ENCODE measurements around the gene IL31RA. TPM values are rescaled to one million over a fixed set of nuclear protein-coding genes. Genes with fewer than 3 reads are reported as not detected.

The IL31RA gene
- total and polyA plus RNA-seq, 2 of the 13 experiments (the other 11 are each of a cell fraction or from before 2014, with no cell fraction given), result not detected

DNA sequence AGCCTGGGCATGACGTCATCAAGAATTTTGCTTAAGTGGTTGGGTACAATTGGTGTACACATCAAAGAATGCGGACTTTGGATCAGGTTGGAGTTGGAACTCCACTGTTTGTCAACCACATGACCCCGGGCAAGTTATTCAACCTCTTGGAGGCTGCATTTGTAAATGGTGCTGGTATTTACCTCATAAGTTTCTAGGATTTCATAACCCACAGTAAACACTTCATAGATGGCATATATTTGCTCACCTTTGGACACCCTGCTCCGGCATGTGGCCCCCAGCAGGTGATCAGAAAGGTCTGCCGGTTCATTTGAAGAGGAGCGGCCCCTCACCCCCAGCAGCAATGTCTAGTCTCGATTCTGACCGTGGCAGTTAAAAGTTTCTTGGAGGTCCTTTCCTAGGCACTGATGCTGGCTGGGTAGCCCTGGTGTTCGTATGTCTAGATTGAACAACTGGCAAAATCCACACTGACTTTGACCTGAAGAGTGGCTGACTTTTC lies 83.0 kb downstream of the IL31RA start (continued):
- TF ChIP-seq ZNF33B (CRISPR knock-in tag; IDR thresholded peaks at IDR 0.05) (no peak; the same call in 1 of the 2 replicates), KDM2A (CRISPR knock-in tag; IDR thresholded peaks at IDR 0.05; ENCODE audit: borderline replicate concordance, low read depth) (peak; percentile 69; the same call in 1 of the 2 replicates), ZNF18 (CRISPR knock-in tag; IDR thresholded peaks at IDR 0.05; ENCODE audit: insufficient replicate concordance) (peak; percentile 57), HNF1B (CRISPR knock-in tag; IDR thresholded peaks at IDR 0.05) (peak; percentile 95), ZNF644 (CRISPR knock-in tag; IDR thresholded peaks at IDR 0.05; ENCODE audit: low read depth) (peak; percentile 97), SOX5 (CRISPR knock-in tag; IDR thresholded peaks at IDR 0.05; ENCODE audit: borderline replicate concordance) (peak; percentile 94), ZNF224 (CRISPR knock-in tag; IDR thresholded peaks at IDR 0.05) (no peak), ARNT2 (CRISPR knock-in tag; IDR thresholded peaks at IDR 0.05; ENCODE audit: low read depth) (peak; percentile 85; the same call in 1 of the 2 replicates), ZNF556 (CRISPR knock-in tag; IDR thresholded peaks at IDR 0.05; ENCODE audit: borderline replicate concordance) (peak; percentile 84; the same call in 1 of the 2 replicates), FOXA3 (CRISPR knock-in tag; IDR thresholded peaks at IDR 0.05) (peak; percentile 99), ZNF138 (CRISPR knock-in tag; IDR thresholded peaks at IDR 0.05; ENCODE audit: low read depth) (no peak), ZBTB20 (CRISPR knock-in tag; IDR thresholded peaks at IDR 0.05; ENCODE audit: borderline replicate concordance, low read depth) (peak; percentile 96), ZMAT3 (CRISPR knock-in tag; conservative IDR thresholded peaks at IDR 0.05) (peak; percentile 75; the same call in 1 of the 2 replicates), ZNF547 (CRISPR knock-in tag; IDR thresholded peaks at IDR 0.05) (peak; percentile 76), ZNF460 (CRISPR knock-in tag; IDR thresholded peaks at IDR 0.05; ENCODE audit: borderline replicate concordance) (no peak; the same call in 1 of the 2 replicates), ETV6 (CRISPR knock-in tag; conservative IDR thresholded peaks at IDR 0.05) (peak; percentile 51; the same call in 1 of the 2 replicates), SMARCC2 (IDR thresholded peaks at IDR 0.05) (peak; percentile 89), SMAD3 (CRISPR knock-in tag; IDR thresholded peaks at IDR 0.05) (peak; percentile 99), HDAC2 (CRISPR knock-in tag; IDR thresholded peaks at IDR 0.05) (peak; percentile 99), ZFP91 (CRISPR knock-in tag; IDR thresholded peaks at IDR 0.05; ENCODE audit: borderline replicate concordance) (peak; percentile 69; the same call in 1 of the 2 replicates)
- TF ChIP-seq, protein P1, sequence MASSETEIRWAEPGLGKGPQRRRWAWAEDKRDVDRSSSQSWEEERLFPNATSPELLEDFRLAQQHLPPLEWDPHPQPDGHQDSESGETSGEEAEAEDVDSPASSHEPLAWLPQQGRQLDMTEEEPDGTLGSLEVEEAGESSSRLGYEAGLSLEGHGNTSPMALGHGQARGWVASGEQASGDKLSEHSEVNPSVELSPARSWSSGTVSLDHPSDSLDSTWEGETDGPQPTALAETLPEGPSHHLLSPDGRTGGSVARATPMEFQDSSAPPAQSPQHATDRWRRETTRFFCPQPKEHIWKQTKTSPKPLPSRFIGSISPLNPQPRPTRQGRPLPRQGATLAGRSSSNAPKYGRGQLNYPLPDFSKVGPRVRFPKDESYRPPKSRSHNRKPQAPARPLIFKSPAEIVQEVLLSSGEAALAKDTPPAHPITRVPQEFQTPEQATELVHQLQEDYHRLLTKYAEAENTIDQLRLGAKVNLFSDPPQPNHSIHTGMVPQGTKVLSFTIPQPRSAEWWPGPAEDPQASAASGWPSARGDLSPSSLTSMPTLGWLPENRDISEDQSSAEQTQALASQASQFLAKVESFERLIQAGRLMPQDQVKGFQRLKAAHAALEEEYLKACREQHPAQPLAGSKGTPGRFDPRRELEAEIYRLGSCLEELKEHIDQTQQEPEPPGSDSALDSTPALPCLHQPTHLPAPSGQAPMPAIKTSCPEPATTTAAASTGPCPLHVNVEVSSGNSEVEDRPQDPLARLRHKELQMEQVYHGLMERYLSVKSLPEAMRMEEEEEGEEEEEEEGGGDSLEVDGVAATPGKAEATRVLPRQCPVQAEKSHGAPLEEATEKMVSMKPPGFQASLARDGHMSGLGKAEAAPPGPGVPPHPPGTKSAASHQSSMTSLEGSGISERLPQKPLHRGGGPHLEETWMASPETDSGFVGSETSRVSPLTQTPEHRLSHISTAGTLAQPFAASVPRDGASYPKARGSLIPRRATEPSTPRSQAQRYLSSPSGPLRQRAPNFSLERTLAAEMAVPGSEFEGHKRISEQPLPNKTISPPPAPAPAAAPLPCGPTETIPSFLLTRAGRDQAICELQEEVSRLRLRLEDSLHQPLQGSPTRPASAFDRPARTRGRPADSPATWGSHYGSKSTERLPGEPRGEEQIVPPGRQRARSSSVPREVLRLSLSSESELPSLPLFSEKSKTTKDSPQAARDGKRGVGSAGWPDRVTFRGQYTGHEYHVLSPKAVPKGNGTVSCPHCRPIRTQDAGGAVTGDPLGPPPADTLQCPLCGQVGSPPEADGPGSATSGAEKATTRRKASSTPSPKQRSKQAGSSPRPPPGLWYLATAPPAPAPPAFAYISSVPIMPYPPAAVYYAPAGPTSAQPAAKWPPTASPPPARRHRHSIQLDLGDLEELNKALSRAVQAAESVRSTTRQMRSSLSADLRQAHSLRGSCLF (CRISPR knock-in tag; IDR thresholded peaks at IDR 0.05; ENCODE audit: borderline replicate concordance), result no peak

Data from HepG2 (cell line).